ENCODE measurements around the gene KCNA3.

KCNA3 gene

DNA sequence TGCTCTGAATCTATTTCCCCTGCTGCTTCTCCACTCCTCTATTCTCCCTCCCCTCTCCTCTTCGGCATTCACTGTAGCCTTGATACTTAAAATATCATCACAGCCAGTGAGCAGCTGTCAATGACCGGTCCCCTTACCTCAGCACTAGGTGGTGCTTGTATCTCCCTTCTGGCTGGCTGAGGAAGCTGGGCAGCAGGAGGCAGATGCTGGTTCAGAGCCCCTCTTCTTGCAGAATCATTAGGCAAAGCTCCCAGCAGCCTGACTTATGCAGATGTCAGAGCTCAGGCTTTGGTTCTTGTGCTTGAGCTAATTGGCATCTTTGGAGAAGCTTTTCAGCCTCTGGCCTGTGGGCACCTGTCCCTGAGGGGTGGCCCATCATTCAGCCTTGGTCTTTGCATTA is 36.7 kb downstream of the KCNA3 start:
- DNase-seq (ENCODE audit: low read depth): no peak

DNA sequence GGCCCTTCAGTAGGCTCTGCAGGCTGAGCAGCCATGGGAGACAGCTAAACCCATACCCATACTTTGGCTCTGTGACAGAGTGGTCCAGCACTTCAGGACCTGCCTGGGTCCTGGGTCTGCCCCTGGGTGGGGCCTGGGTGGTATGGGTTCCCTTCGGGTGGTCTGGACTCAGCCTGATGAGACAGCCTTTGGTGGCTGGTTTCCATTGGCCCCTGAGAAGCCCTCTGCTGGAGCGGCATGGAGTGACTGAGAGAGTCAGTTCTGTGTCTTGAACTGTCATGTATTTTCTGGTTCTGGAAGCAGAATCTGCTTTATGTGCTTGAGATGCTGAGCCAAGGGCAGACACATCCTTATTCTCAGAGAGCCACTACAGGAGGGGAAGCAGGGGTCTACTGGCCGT is 37.3 kb downstream of the KCNA3 start:
- DNase-seq (ENCODE audit: low read depth): no peak

DNA sequence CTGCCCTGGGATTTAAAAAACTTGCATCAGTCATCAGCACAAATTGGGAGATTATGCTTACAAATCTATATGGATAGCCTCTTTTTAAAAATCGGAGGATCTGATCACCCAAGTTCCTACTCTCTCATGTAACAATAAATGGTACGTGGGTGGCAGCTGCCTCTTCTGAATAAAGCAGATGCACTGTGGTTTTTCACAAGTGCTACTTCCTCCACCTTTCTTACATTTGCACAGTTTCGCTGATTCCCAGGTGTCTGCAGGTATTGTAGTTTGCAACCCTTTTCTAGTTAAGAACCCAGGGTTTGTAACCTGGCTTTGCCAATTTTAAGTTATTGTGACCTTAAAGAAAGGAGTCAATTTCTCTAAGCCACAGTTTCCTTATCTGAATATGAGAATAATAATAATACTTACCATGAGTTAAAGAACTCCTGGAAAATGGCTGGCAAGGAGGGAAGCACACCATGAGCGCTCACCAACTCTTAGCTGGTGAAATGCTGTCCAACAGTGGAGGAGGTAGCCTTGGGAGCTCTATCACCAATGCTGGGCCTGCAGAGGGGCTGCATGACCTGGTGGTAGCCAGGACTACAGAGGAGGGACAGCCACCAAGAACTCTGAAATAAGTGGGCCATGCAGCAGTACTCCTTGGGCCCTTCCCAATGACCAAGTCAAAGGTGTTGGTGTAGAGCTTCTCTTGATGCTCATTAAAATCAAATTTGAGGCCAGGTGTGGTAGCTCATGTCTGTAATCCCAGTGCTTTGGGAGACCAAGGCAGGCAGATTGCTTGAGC is 38.4 kb downstream of the KCNA3 start:
- no peak for DNase-seq (ENCODE audit: low read depth)

DNA sequence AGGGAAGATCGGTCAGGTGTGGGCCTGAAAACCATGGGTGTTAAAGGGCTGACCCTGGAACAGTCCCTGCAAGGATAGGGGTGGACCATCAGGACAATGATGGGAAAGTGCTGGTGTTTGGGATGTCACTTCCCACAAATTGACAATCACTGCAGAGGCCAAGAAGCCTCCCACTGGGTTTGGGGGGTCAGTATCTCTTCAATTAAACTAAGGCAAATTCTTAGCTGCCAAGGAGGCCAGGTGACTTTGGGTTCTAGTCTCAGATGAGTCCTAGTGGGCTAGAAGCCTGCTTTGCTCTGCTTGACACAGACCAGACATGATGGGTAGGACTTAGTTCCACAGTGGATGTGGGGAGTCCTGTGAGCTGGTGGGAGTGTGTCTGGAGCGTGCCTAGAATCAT is 39.3 kb downstream of the KCNA3 start:
- no peak for DNase-seq (ENCODE audit: low read depth)

DNA sequence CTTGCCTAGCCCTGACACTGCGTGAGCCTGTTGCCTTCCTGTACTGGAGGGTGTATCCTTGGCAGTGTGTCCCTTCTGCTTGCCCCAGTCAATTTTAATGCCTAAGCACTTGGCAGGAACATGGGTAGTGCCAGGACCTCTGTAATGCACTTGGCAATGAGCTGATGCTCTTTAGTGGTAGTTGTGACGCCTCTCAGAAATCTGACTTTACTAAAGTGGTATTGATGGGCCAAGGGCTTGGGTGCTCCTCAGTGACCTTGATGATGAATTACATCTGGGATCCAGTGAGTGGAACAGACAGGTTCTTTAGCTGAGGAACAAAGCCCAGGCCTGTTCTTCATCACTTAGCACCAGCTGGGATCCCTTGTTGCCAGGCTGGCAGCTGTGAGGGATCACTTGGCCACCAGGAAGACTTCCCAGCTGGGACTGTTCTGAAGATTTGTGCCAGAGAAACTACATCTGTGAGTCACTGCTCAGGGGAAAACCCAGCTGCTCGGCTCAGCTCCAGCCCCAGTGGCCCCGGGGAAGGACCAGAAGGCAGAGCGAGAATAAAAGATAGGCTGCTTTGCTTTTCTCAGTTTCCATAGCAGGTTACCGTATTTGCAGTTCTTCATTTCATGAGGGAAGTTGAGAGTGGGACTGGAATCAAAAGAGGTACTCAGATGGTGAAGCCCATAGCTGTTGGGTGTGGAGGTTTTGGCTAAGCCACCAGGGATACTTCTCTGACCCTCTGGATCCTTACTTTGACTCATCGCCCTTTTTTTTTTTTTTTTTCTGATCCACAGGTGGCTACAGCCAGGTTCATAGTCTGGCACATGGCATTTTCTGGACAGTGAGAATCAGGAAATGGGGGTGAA is 40.1 kb downstream of the KCNA3 start:
- no peak for DNase-seq (ENCODE audit: low read depth)

DNA sequence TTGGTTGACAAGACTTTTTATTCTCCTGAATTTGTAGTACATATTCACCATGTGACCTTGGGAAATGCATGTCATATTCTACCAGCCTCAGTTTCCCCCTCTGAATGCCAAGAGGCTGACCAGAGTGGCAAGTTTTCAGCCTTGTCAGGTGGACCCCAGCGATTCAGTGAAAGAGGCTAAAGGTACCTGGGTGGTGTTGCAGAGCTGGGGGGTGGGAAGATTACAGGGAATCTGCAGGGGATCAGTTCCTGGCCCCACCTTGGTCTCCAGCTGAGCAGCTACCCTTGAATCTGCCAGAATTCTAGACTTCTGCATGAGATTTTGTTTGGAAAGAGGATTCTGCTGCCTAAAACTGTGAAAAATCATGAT is 40.7 kb downstream of the KCNA3 start:
- no peak for DNase-seq (ENCODE audit: low read depth)

DNA sequence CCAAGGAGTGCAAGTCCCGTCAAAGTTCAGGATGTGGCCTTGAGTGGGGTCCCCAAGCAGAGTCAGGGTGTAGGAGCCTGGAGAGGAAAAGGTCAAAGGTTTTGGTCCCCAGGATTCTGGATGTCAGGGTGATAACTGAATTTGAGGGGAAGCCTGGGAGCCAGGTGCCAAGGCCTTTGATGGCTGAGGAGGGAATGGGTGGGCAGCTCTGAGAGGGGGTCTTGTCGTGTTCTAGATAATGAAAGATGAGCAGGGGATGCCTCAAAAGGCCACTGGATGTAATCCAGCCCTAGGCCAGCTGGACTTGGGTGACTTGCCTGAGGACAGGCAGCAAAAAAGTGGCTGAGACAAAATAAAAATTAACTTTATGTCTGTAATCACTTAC is 41.1 kb downstream of the KCNA3 start:
- no peak for DNase-seq (ENCODE audit: low read depth)

DNA sequence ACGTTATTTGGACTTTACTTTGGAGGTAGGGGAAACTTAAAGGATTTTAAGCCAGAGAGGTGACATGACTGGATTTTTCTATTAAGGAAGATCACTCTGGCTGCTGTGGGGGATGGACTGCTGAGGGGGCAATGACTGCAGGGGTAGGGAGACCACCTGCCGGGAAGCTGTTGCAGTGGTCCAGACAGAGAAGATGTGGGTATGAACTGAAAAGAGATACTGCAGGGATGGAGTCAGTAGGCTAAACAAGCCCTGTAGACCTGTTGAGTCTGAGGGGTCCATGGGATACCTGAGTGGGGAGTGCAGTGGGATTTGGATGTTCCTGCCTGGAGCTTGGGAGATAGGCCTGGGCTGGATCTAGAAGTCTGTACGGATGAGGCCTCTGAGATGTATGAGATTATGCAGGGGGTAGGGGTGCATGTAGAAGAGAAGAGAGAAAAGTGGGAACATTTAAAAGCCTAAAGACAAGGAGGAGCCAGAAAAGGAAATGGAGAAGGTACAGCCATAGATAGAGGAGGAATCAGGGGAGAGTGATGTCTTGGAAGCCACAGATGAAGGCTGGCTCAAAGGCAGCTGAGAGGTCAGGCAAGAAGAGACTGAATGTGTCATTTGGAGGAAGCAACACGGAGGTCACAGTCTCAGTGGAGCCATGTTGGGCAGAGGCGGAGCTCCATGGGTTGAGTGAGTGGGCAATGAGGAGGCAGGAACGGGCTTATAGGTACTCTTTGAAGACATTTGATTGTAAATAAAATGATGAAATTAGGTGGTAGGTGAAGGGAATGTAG is 42.7 kb downstream of the KCNA3 start:
- no peak for DNase-seq (ENCODE audit: low read depth)

DNA sequence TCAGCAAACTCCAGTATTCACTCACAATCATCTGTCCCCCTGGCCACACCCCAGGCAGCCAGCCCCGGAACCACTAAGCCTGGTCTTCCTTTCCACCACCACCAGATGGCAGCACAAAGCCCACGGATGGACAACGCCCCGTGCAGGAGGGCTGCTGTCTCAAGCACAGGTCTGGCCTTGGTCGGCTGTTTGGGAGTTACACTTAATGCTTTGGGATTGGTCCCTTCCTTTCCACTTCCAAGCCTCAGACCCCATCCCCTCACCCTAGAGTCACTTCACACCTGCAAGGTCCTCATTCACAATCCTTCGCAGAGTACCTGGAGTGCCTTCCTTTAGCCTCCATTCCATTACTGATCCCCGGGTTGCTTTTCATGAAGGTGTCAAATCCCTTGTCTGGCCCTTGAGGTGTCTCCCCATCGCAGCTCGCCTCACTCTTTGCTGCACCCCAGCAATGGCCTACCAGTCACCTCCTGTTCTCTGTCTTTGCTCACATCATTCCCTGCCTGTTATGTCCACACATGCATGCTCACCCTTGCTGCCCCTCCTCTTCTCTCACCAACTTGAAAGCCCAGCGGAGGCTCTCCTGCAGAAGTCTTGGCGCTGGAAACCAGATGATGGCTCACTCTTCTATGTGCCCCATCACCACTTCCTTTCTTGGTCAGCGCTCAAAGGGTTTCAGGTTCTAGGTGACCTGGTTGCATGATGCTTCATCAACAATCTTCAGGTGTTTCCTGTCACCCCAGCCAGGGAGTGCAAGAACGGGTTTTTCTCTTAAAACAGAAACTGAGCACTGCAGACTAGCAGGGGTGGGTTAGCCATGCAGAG is 43.7 kb downstream of the KCNA3 start:
- no peak for DNase-seq (ENCODE audit: low read depth)

DNA sequence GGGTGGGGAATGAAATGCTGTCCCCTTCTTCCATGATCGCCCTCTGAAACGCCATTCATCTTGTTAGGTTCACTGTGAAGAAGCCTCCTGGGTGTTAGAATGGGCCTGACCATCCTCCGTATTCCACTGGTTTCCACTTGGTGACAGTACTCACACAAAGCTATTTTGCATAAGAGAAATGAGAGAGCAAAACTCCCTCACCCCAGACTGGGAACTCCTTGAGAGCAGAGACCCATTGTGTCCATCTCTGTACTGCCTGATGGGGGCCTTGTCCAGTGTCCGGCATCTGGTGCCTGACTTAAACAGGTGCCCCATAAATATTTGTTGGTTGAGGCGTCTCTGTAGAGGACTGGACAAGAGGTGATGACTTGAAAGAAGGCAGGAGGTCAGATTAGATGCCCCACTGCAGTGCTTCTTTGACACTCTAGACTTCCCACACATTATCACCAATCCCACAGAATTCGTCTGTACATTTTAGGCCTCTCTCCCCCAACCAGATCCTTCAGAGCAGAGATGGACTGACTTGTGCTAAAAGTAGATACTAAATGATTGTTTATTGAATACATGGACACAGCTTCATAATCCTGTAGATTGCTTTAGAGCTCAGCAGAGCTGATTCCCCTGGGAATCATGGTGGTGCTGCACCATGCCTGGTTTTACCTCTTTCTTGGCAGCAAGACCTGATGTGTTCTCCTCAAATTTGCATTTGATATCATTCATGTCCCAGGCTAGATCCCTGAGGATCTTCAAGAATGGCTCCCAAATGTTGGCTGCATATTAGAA is 46.2 kb downstream of the KCNA3 start:
- no peak for DNase-seq (ENCODE audit: low read depth)

DNA sequence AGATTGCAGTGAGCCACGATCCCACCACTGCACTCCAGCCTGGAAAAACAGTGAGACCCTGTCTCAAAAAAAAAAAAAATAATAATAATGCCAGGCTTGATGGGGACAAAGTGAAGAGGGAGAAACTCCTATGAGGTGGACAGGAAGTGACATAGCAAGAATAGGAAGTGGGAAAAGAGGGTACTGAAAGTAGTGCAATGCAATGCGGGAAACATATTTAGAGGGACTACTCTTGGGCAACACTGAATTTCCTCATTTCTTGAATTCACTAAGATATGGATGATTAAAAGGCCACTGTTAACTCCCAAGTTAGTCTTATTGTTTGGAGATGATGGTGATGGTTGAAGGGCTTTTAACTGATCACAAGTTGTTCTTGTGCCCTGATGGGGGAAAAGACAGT is 47.0 kb downstream of the KCNA3 start:
- DNase-seq (ENCODE audit: low read depth): no peak

DNA sequence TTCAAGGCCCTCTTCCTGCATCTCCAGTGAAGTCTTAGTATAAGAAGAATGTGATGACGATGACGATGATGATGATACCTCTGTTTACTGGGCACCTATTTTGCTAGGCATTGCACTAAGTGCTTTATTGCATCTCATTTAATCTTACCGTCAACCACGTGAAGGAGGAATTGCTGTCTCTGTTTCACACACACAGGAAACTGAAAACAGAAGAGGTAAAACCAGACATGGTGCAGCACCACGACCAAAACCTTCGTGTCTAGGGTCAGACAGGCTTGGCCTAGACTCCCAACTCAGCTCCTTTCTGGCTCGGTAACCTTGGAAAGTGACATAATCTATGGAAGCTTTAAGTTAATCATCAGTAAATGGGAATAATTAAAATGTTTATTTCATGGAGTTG is 47.9 kb downstream of the KCNA3 start:
- DNase-seq (ENCODE audit: low read depth): no peak

Data from HS-27A (cell line).